NB4 (cell line): Measurements from ENCODE around the gene SNRNP200.

Experiments used
- CTCF ChIP-seq: IDR thresholded peaks from one replicate; pipeline ENCODE4 v1.5.1; 2012; ENCODE audit warnings: low read depth, low read length
- MAX ChIP-seq: IDR thresholded peaks from 2 replicates; pipeline ENCODE4 v1.6.1; 2011; ENCODE audit warnings: low read depth, low read length

GRCh38 chr2:96249654-96250053, 55.7 kb downstream of the SNRNP200 start:
- TF ChIP-seq CTCF (no peak), MAX (no peak)
